GM18909 (cell line): ENCODE measurements around the gene C1QL1.

Experiments
- ATAC-seq: cut with Tn5 transposase; IDR thresholded peaks from one replicate; pipeline ENCODE4 v1.9.1; 2021; ENCODE audit warnings: mild to moderate bottlenecking; ENCODE audit not compliant: unreplicated experiment, poor library complexity

C1QL1 gene

GRCh38 chr17:44933824-44934744 lies 34.0 kb downstream of the C1QL1 start:
- no peak for ATAC-seq

- ATAC-seq: no peak
Observed at GRCh38 chr17:44932787-44933097, 35.4 kb downstream of the C1QL1 start.

GRCh38 chr17:44932096-44932786 lies 35.9 kb downstream of the C1QL1 start:
- ATAC-seq: no peak

- no peak for ATAC-seq
Observed at GRCh38 chr17:44931376-44931775, 36.7 kb downstream of the C1QL1 start.

GRCh38 chr17:44930667-44931066 lies 37.4 kb downstream of the C1QL1 start:
- no peak for ATAC-seq

- ATAC-seq: no peak
Observed at GRCh38 chr17:44928950-44929720, 39.0 kb downstream of the C1QL1 start.

GRCh38 chr17:44928136-44928535 lies 40.0 kb downstream of the C1QL1 start:
- ATAC-seq: no peak

- ATAC-seq: no peak
Observed at GRCh38 chr17:44927696-44928095, 40.4 kb downstream of the C1QL1 start.

GRCh38 chr17:44926821-44927525 lies 41.1 kb downstream of the C1QL1 start:
- no peak for ATAC-seq

- ATAC-seq: no peak
Observed at GRCh38 chr17:44925731-44926697, 42.1 kb downstream of the C1QL1 start.

GRCh38 chr17:44924107-44924544 lies 44.0 kb downstream of the C1QL1 start:
- ATAC-seq: no peak

- ATAC-seq: no peak
Observed at GRCh38 chr17:44922746-44923470, 45.2 kb downstream of the C1QL1 start.

- no peak for ATAC-seq
Observed at GRCh38 chr17:44922136-44922535, 46.0 kb downstream of the C1QL1 start.

GRCh38 chr17:44921122-44921882 lies 46.8 kb downstream of the C1QL1 start:
- ATAC-seq: no peak

- ATAC-seq: no peak
Observed at GRCh38 chr17:44920565-44920940, 47.5 kb downstream of the C1QL1 start.

GRCh38 chr17:44919885-44920564 lies 48.1 kb downstream of the C1QL1 start:
- ATAC-seq: peak; percentile 67

GRCh38 chr17:44919411-44919810 lies 48.7 kb downstream of the C1QL1 start:
- ATAC-seq: no peak
